GM21576 (cell line): ENCODE measurements around the gene CLMP.
"Not testable (repeated sequence)": the region's sequence is repeated elsewhere in the genome, so short reads cannot be mapped to it uniquely, and the experiment has no call there.

ENCODE experiments used
- ATAC-seq: cut with Tn5 transposase; IDR thresholded peaks from one replicate; pipeline ENCODE4 v1.9.1; 2021; ENCODE audit warnings: mild to moderate bottlenecking, moderate library complexity; ENCODE audit not compliant: unreplicated experiment

The CLMP gene

DNA sequence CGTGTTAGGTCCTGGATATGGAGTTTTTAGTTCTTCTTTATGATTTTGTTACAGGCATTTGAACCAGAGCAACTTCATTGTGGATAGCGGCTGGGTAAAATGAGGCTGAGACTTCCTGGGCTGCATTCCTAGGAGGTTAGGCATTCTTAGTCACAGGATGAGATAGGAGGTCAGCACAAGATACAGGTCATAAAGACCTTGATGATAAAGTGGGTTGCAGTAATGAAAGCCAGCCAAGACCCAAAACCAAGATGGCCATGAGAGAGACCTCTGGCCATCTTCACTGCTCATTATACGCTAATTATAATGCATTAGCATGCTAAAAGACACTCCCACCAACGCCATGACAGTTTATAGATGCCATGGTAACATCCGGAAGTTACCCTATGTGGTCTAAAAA is 23.4 kb upstream of the CLMP start:
- no peak for ATAC-seq

DNA sequence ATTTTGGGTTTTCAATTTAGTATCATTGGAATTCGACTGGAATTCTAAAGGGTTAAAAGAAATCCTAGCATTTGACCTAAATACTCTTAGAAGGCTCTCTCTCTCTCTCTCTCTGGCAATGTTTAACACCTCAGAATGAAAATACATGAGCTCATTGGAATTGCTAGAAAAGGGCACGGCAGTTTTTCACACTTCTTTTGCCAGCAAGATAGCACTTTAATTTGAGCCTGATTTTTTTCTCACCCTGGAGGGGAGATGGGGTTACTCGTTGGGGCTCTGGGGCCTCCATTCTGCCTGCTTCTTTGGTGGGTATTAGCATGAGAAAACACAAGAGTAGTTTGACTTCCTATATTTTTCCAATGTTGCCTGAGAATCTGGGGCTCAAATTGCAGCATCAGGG is 22.8 kb upstream of the CLMP start:
- no peak for ATAC-seq

DNA sequence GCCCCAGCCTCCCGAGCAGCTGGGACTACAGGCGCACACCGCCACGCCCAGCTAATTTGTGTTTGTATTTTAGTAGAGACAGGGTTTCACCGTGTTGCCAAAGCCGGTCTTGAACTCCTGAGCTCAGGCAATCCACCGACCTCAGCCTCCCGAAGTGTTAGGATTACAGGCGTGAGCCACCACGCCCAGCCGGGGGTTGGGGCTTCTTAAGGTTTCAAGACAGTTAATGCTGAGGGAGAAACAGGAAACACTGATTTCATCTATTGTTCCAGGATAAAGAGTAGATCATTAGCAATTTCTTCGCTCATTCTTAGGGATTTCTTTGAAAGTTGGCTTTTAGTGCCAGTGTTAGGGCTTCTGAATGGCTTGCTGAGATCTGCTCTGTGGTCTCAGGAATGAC is 21.2 kb upstream of the CLMP start:
- no peak for ATAC-seq

DNA sequence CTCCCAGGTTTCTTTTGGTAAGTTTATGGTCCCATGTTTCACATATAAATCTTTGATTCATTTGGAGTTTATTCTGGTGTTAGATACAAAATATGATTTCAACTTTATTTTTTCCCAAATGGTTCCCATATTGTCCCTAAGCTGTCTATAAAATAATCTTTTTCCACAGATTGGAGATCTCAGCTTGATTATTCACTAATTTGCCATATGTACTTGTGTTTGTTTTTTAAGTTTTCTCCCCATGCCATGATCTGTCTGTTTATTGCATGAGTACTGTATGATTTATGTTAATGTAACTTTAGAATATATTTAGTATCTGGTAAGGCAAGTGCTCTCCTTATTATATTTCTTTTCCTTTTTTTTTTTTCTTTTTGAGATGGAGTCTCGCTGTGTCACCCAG is 19.9 kb upstream of the CLMP start:
- no peak for ATAC-seq

DNA sequence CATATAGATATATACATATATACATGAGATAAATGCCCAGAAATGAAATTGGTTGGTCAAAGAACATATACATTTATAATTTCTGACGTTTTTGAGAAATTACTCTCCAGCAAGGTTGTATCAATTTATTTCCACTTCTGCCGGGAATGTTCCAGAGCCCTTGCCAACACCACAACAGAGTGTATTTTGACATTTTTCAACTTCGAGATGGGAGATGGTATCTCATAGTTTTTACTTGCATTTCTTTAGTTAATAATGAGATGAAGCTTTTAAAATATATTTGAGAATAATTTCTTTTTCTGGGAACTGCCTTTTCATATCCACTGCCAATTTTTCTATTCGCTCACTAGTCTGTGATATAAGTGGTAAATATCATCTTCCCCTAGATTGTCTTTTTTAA is 19.3 kb upstream of the CLMP start:
- ATAC-seq = no peak

- no peak for ATAC-seq
These were observed 18.3 kb upstream of the CLMP start for GRCh38 chr11:123213307-123213771.

DNA sequence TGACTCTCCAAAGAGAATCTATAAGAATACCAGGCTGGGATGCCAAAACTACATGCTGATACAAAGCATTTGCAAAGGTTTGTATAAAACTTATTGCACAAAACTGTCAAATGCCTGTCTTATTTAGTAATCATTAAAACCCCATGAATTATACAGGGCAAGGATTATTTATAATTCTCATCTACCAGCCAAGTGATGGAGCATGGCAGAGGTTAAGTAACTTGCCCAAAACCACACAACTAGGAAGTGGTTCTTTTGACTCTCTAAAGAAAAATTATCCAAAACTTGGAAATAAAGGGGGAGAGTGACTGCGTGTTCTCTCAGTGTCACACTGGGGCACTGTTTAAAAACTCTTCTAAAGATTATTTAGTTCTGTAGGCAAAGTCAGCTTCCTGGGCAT is 17.4 kb upstream of the CLMP start:
- ATAC-seq = no peak

GRCh38 chr11:123211981-123212380 is 16.9 kb upstream of the CLMP start:
- no peak for ATAC-seq

- no peak for ATAC-seq
These were observed 16.3 kb upstream of the CLMP start for GRCh38 chr11:123211149-123211852.

- ATAC-seq = no peak
These were observed 14.5 kb upstream of the CLMP start for GRCh38 chr11:123209591-123209990.

DNA sequence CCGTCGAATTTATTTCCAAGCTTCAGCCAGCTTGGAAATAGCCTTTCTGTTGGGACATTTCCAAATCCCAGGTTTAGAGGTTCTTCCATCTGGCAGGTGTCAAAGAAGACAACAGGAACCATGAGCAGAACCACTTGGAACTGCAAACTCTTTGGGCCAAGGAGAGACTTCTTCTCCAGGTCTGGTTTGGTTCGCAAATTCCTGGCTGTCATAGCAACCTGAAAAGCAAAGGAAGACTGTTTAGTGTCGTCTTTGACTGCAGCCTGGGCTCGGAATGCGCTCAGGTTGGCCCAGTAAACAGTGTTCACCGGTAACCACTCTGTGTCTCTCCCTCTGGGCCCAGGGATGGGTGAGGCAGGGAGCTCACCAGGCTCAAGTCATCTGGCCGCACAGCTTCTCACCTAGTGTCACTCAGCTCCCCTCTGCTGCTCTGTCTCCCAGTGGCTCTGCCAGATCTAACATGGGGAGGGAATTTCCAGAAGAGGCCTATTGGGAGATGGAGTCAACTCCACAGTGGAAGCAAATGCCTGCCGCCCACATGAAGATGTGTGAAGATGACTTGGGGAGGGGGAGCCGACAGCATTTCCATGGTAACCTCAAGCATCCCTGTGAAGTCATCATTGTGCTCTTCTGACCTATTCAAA is 11.9 kb upstream of the CLMP start:
- no peak for ATAC-seq

DNA sequence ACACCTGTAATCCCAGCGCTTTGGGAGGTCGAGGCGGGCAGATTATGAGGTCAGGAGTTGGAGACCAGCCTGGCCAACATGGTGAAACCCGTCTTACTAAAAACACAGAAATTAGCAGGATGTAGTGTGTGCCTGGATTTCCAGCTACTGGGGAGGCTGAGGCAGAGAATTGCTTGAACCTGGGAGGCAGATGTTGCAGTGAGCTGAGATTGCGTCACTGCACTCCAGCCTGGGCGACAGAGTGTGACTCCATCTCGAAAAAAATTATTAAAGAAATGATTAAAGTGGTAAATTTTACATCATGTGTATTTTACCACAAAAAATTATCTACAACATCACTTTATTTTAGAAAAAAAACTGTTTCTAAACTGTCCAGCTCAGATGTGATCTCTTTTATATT is 11.0 kb upstream of the CLMP start:
- ATAC-seq = not testable (repeated sequence)

GRCh38 chr11:123203934-123204333 is 8.9 kb upstream of the CLMP start:
- ATAC-seq = no peak

DNA sequence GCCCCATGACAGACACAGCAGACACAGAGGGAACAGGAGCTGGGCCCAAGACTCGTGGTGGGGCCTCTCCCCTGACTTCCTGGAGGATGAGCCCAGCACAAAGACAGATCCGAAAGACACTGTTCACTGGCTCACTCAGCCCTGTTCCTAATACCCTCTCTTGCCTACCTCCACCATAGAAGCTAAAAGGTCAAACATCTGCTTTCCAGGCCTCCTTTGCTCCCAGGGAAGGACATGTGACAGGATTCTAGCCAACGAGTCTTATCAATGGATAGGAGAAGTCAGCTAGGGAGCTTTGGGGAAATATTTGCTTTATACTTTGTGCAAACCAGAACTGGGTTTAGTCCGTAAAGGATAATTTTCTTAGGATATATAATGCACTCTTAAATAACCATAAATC is 8.4 kb upstream of the CLMP start:
- no peak for ATAC-seq

DNA sequence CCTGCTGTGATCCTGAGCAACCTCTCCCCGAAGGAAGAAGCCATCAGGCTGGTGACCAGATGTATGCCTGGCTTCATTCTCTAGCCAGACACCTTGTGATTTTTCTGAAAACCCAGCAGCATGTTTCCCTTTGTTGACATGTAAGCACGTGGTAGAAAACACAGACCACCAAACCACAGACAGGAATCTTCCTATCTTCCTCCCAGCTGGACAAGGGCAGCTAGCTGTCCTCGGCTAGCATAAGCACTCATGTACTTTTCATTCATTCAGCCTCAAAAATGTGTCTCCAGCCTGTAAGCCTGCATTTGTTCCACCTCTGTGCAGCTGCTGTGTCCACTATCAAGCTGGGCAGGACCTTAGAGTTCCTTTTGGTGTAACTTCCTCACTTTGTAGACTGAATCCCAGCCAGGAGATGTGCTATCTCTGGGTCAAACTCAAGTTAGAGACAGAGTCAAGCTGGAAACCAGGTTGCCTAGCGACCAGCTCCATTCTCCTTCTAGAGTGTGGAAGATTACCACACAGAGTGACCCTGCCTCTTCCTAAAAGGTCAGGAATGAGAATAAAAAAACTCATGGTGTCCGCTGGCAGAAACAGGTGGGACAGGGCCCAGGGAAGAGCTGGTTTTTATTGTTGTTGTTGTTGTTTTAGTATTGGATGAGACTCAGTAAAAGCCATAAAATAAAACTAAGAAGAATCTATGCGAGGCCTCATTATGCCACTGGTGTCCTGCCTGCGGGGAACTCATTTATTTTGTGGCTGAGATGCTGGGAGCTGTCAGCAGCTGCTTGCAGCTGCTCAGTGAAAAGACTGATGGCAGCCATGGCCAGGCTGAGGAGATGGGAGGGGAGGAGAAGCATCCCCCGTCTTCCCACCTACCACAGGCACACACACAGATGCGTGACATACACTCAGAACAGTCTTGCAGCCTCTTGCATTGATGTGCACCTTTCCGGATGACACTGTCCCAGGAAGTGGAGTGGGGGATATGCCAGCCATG is 7.4 kb upstream of the CLMP start:
- no peak for ATAC-seq

DNA sequence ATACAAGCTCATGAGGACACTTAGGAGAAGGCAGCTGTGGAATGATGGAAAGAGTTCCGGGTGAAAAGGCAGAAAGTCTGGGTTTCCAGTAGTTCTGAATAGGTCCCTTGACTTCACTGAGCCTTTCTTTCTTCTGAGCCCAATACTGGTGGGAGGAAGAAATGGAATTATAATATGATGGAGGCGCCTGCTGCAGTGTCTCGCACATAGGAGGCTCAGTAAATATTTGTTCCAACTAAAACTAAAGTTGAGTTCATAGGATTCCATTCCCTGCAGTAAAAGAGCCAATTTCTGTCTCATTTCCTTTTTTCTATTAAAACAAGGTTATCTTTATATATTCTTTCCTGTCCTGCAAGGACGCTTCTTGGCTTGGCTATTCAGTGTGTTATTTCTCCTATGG is 5.2 kb upstream of the CLMP start:
- ATAC-seq = no peak

DNA sequence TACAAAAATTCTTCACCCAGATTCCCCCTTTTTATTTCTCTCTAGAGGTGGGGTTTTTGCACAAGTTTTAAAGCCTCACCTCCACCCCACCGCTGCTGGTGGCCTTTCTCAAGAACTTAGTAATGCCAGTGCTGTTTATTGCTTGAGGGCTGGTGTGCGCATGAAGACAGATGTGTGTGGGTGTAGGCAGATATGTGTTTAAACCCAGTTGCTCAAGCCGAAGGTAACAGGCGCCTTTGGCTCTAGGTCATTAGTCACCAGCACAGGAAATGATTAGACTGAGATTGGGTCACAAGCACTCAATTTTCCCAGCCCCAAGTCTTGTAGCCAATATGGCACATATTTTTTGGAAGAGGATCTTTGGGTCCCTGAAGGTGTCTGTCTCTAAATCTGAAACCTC is 2.7 kb upstream of the CLMP start:
- ATAC-seq = no peak

DNA sequence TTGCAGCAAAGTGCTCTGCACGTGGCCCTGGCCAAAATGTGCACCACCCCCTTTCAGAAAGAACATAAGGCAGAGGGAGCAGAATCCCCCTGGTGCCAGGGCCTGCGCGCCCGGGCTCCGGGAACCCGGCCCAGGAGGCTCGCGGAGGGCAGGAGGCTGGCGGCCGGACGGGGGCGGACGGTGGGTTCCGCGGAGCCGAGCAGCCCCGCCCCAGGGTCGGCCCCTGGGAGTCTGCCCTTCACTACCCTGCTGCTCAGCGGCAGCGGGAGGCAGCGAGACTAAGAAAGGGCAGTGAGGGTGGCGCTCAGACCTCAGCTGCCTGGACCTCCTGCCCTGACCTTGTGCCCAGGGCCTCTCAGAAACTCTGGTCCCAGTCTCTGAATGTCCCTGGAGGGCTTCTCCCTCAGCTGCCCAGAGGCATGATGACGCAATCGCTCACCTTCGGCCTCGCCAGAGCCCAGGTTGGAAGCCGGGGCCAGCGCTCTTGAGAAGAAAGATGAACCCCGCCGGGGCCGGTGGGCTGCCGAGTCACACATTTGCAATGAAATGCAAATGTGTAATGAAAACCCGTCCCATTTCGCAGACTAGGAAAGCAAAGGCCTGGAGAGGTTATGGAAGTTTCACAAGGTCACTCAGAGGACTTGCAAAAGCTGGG is 1.1 kb upstream of the CLMP start:
- ATAC-seq = no peak

DNA sequence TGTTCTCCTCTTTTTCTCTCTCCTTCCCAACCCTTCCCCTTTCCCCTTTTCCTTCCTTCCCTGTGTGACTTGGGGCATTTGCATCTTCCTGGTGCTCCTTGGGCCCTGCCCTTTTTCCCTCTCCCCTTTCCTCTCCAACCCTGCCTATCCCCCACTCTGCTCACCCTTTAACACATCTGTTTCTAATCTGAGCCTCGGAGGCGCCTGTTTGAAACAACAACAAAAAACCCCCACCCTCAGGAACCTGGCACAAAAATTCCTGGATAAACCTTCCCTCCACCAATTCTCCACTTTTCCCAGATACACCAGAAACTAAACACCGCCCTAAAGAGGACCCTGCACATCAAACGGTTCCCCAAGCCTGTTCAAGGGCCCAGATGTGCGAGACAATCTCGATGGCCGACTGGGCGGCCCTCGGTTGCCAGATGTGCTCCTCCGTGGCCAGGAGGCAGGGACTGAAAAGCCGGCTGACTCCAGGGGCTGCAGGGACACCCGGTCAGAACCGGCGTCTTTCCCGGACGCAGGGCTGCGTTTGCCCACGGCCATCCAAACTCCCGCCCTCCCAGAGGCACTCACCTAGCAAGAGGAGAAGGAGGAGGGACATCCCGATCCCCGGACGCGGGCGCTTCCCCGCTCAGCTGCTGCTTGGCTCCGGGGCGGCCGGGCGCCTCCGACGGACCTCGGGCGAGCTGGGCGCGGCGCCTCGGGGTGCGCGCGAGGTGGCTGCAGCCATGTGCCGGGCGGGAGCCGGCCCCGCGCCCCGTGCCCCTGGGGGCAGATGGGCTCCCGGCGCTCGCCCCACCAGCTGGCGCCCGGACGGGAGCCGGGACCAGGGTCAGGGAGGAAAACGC is 486 bp downstream of the CLMP start:
- no peak for ATAC-seq

DNA sequence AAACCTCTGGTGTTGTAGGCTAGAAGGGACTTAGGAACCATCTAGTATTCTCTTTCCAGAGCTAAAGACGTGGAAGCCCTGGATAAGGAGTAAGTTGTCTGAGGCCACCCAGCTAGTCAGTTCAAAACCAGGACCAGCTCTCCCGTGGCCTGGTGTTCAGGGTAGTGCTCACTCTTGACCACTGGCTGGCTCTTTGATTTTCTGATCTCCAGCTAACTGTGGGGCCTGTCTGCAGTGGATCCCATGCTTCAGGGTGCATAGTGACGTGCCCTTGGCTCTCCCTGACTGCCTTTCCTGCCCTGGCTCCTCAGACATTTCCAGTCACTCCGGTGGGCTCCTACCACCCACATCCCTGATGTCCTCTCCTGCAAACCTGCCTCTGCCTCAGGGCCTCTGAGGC is 1.3 kb downstream of the CLMP start:
- ATAC-seq = no peak
